WTC11 (cell line): ENCODE data around the gene CCDC51. TPM values are rescaled to one million over a fixed set of nuclear protein-coding genes. Genes with fewer than 3 reads are reported as not detected.

Experiments used
- ATAC-seq: fragments of 200-7000 bp; cut with Tn5 transposase; 2 replicates; pipeline ENCODE4 v1.10.0; 2021; ENCODE audit warnings: mild to moderate bottlenecking, moderate library complexity
- CTCF ChIA-PET: fragments of 300-600 bp; sonication (Branson Sonifier 250); formaldehyde crosslinking; loops from one replicate; lab custom pipeline; 2021; ENCODE audit warnings: antibody characterized with exemption; lab: Charles Lee
- POLR2A ChIA-PET: fragments of 350-600 bp; sonication (Branson Sonifier 250); formaldehyde crosslinking; loops from one replicate; lab custom pipeline; 2021; ENCODE audit warnings: antibody characterized with exemption; lab: Charles Lee
- DNase-seq: peaks from one replicate; pipeline ENCODE4 v3.0.0; 2021; ENCODE audit warnings: low spot score
- H3K27ac Mint-ChIP-seq: 2 replicates; pipeline ENCODE4 v1.8.0; 2021; ENCODE audit warnings: mixed read lengths
- H3K27me3 Mint-ChIP-seq: 2 replicates; pipeline ENCODE4 v1.8.0; 2021; ENCODE audit warnings: low read depth, mild to moderate bottlenecking, moderate library complexity, mixed read lengths
- H3K36me3 Mint-ChIP-seq: 2 replicates; pipeline ENCODE4 v1.8.0; 2021; ENCODE audit warnings: mixed read lengths
- H3K4me1 Mint-ChIP-seq: 2 replicates; pipeline ENCODE4 v1.8.0; 2022; ENCODE audit warnings: mixed read lengths
- H3K4me3 Mint-ChIP-seq: 2 replicates; pipeline ENCODE4 v1.8.0; 2021; ENCODE audit warnings: mild to moderate bottlenecking, moderate library complexity, mixed read lengths
- H3K9me3 Mint-ChIP-seq: 2 replicates; pipeline ENCODE4 v1.8.0; 2021; ENCODE audit warnings: mixed read lengths
- ARID4B ChIP-seq: sonication (generic); formaldehyde crosslinking; IDR thresholded peaks from 2 replicates; pipeline ENCODE4 v1.8.0; 2023; ENCODE audit warnings: missing genetic modification reagents, mild to moderate bottlenecking, borderline replicate concordance
- ATF6 ChIP-seq: sonication (generic); formaldehyde crosslinking; IDR thresholded peaks from 2 replicates; pipeline ENCODE4 v1.8.1; 2023; ENCODE audit warnings: mild to moderate bottlenecking, missing genetic modification reagents
- CREB1 ChIP-seq: sonication (generic); formaldehyde crosslinking; IDR thresholded peaks from 2 replicates; pipeline ENCODE4 v1.8.0; 2023; ENCODE audit warnings: mild to moderate bottlenecking, missing genetic modification reagents
- CREM ChIP-seq: sonication (generic); formaldehyde crosslinking; IDR thresholded peaks from 2 replicates; pipeline ENCODE4 v1.8.1; 2022; ENCODE audit warnings: mild to moderate bottlenecking, missing genetic modification reagents, moderate library complexity
- FOXJ3 ChIP-seq: sonication (generic); formaldehyde crosslinking; IDR thresholded peaks from 2 replicates; pipeline ENCODE4 v1.9.0; 2021; ENCODE audit warnings: missing genetic modification reagents, mild to moderate bottlenecking, borderline replicate concordance
- FOXK1 ChIP-seq: sonication (generic); formaldehyde crosslinking; IDR thresholded peaks from 2 replicates; pipeline ENCODE4 v1.8.0; 2022; ENCODE audit warnings: mild to moderate bottlenecking, moderate library complexity, missing genetic modification reagents
- FOXP1 ChIP-seq: sonication (generic); formaldehyde crosslinking; IDR thresholded peaks from 2 replicates; pipeline ENCODE4 v1.8.0; 2022; ENCODE audit warnings: missing genetic modification reagents, mild to moderate bottlenecking, moderate library complexity, borderline replicate concordance
- JUN ChIP-seq: sonication (generic); formaldehyde crosslinking; IDR thresholded peaks from 2 replicates; pipeline ENCODE4 v1.8.0; 2023; ENCODE audit warnings: mild to moderate bottlenecking, missing genetic modification reagents
- MLX ChIP-seq: sonication (generic); formaldehyde crosslinking; IDR thresholded peaks from 2 replicates; pipeline ENCODE4 v1.8.1; 2023; ENCODE audit warnings: mild to moderate bottlenecking, missing genetic modification reagents, moderate library complexity
- NR2C2 ChIP-seq: sonication (generic); formaldehyde crosslinking; IDR thresholded peaks from 2 replicates; pipeline ENCODE4 v1.8.0; 2022; ENCODE audit warnings: mild to moderate bottlenecking, missing genetic modification reagents
- NR3C1 ChIP-seq: sonication (generic); formaldehyde crosslinking; conservative IDR thresholded peaks from 2 replicates; pipeline ENCODE4 v1.8.1; 2023; ENCODE audit warnings: low read depth, mild to moderate bottlenecking, missing genetic modification reagents
- RORB ChIP-seq: fragments of 250-450 bp; sonication (Bioruptor Pico); IDR thresholded peaks from 2 replicates; pipeline ENCODE4 v1.9.0; 2021; ENCODE audit warnings: mild to moderate bottlenecking
- SP1 ChIP-seq: sonication (generic); formaldehyde crosslinking; conservative IDR thresholded peaks from 2 replicates; pipeline ENCODE4 v1.8.1; 2022; ENCODE audit warnings: missing genetic modification reagents
- TCF7 ChIP-seq: sonication (generic); formaldehyde crosslinking; IDR thresholded peaks from 2 replicates; pipeline ENCODE4 v1.8.0; 2022; ENCODE audit warnings: mild to moderate bottlenecking, low read depth, missing genetic modification reagents, moderate library complexity
- TEAD4 ChIP-seq: sonication (generic); formaldehyde crosslinking; IDR thresholded peaks from 2 replicates; pipeline ENCODE4 v1.8.0; 2022; ENCODE audit warnings: mild to moderate bottlenecking, missing genetic modification reagents
- ZBTB21 ChIP-seq: sonication (generic); formaldehyde crosslinking; IDR thresholded peaks from 2 replicates; pipeline ENCODE4 v1.8.1; 2023; ENCODE audit warnings: mild to moderate bottlenecking, missing genetic modification reagents, borderline replicate concordance
- ZBTB43 ChIP-seq: sonication (generic); formaldehyde crosslinking; IDR thresholded peaks from 2 replicates; pipeline ENCODE4 v1.8.1; 2023; ENCODE audit warnings: mild to moderate bottlenecking, missing genetic modification reagents
- ZNF512 ChIP-seq: sonication (generic); formaldehyde crosslinking; IDR thresholded peaks from 2 replicates; pipeline ENCODE4 v1.8.1; 2022; ENCODE audit warnings: missing genetic modification reagents, borderline replicate concordance
- total RNA-seq: library from RNA; stranded (reverse); gene quantifications from 3 replicates; pipeline ENCODE4 v1.2.3, GENCODE V29; 2021

Gene CCDC51
- total RNA-seq, 1 experiment from 2014 or later: 25.1 TPM

- DNase-seq (no peak), ATAC-seq (no peak)
- TF ChIP-seq JUN (no peak), TCF7 (CRISPR knock-in tag) (no peak), FOXK1 (no peak), CREM (CRISPR knock-in tag) (no peak), NR2C2 (CRISPR knock-in tag) (no peak), NR3C1 (CRISPR knock-in tag) (no peak), MLX (no peak), ZBTB21 (no peak), TEAD4 (no peak), FOXJ3 (no peak), RORB (CRISPR knock-in tag) (no peak), CREB1 (CRISPR knock-in tag) (no peak)
- no peaks in the 10 kb centered on the region for H3K4me1 Mint-ChIP-seq
- ChIA-PET CTCF (interaction anchor here (2.9 to 18.3 kb wide), 2 partner anchors 12 to 23 kb away, joined by 15 to 218 read pairs; no protein-coding TSS in a partner anchor), POLR2A (no interaction called here)
- no peak overlapping the region for H3K27ac Mint-ChIP-seq
- peaks cover 65% of the 10 kb centered on the region for H3K36me3 Mint-ChIP-seq
- no peak overlapping the region for H3K4me3 Mint-ChIP-seq
- H3K27me3 Mint-ChIP-seq: no peaks in the 10 kb centered on the region
- no peaks in the 10 kb centered on the region for H3K9me3 Mint-ChIP-seq
Measured at GRCh38 chr3:48413611-48414010, 26.3 kb downstream of the CCDC51 start.

GRCh38 chr3:48413086-48413485 is 26.8 kb downstream of the CCDC51 start:
- no peak for TF ChIP-seq ATF6 (CRISPR knock-in tag)
- TF ChIP-seq SP1 (CRISPR knock-in tag): no peak
- no peak for TF ChIP-seq ZNF512 (CRISPR knock-in tag)
- no peak for TF ChIP-seq ZBTB43
- TF ChIP-seq ARID4B (CRISPR knock-in tag): no peak
- TF ChIP-seq FOXP1: no peak
- ChIA-PET CTCF (interaction anchor here (2.9 to 18.3 kb wide), 2 partner anchors 12 to 23 kb away, joined by 15 to 218 read pairs; no protein-coding TSS in a partner anchor), POLR2A (no interaction called here)
- DNase-seq (no peak), ATAC-seq (no peak)
- no peak overlapping the region for H3K4me3 Mint-ChIP-seq
- H3K27ac Mint-ChIP-seq: no peak overlapping the region
- H3K27me3 Mint-ChIP-seq: no peaks in the 10 kb centered on the region
- H3K4me1 Mint-ChIP-seq: no peaks in the 10 kb centered on the region
- no peaks in the 10 kb centered on the region for H3K9me3 Mint-ChIP-seq
- H3K36me3 Mint-ChIP-seq: peaks cover 64% of the 10 kb centered on the region
